Vagina (tissue), 2 donors: ENCODE data around the gene RAB6B.

Source experiments
- CTCF ChIP-seq, 3 experiments: fragments of 450-650 bp in 2 of 3; fragments of 200-600 bp in 1 of 3; sonication (generic) in 1 of 3; IDR thresholded peaks; one replicate each; pipeline ENCODE4 v1.5.1; 2017 to 2019; ENCODE audit warnings: antibody characterized with exemption in 3 of 3, mild to moderate bottlenecking in 2 of 3, moderate library complexity in 2 of 3
- POLR2A ChIP-seq, 2 donors: fragments of 450-650 bp; IDR thresholded peaks; one replicate each; pipeline ENCODE4 v1.6.1; 2017; ENCODE audit warnings: antibody characterized with exemption in 2 of 2, mild to moderate bottlenecking in 2 of 2, moderate library complexity in 2 of 2

DNA sequence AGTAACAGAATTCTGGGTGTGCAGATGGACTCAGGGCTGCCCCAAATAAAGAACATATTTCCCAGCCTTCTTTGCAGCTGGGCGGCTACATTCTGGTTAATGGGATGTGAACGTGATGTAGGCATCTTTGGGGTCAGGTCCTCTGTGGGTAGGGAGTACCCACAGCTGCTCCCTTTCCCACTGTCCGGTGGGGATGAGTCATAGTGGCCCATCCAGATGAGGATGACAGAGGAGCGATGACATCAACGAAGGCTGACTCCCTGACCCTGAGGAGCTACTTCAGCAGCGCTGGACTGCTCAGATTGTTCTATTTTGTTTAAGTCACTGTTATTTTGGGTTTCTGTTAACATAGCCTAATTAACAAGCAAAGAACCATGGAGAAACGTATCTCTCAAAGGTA, 52.0 kb downstream of the RAB6B start:
- TF ChIP-seq POLR2A (IDR thresholded peaks at IDR 0.05) (no peak), CTCF (IDR thresholded peaks at IDR 0.05) (no peak)
